ENCODE measurements around the gene ROPN1.

ROPN1 gene

DNA sequence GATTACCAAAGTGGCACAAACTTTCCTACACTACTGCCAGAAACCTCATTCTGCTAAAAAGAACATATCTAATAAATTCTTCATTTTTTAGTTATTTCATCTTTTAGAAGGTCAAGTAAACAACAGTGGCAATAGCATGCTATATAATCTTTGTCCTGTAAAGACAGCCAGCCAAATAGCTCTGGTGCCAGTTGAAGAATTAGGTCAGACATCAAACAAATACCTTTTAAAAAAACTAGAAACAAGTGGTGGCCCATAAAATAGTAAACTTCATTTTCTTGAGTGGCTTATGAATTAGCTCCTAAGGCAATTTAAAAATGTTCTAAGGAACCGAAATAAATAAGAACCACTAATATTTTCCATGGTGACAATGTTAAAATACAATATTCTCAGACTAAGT lies 50.4 kb downstream of the ROPN1 start:
- DNase-seq, result no peak

GRCh38 chr3:123941121-123941520 lies 50.8 kb downstream of the ROPN1 start:
- DNase-seq, result no peak

DNA sequence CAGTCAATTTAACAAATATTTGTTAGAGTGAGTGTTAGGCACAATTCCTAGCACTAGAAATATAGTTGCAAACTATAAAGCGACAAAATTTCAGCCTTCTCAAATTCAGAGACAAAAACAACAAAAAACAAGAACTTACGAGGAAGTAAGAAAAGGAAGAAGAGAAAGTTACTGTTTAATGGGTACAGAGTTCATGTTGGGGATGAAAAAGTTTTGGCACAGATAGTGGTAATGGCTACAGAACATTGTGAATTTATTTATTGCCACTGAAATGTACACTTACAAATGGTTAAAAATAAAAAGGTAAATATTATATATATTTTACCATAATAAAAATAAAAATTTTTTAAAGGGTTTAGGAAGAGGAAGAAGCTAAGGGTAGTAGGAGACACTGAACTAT lies 52.2 kb downstream of the ROPN1 start:
- DNase-seq, result no peak

GRCh38 chr3:123936400-123936799 lies 55.5 kb downstream of the ROPN1 start:
- no peak for DNase-seq

DNA sequence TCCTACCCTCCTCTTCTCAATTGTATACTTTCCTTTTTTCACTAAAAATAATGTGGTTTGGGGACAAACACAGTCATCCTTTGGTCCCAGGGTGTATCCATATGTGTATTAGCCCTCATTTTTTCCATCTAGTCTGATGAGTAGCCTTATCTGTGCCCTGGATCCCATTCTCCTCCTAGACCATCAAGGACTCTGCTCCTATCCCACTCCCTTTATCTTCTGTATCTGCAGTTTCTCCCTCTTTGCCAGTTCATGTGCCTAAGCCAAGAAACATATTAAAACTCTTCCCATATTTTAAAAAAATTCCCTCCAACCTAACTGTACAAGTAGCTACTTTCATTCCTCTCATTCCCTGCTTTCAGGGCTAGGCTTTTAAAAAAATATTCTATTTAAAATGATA lies 56.1 kb downstream of the ROPN1 start:
- DNase-seq, result no peak

GRCh38 chr3:123934250-123934649 lies 57.7 kb downstream of the ROPN1 start:
- DNase-seq, result no peak

DNA sequence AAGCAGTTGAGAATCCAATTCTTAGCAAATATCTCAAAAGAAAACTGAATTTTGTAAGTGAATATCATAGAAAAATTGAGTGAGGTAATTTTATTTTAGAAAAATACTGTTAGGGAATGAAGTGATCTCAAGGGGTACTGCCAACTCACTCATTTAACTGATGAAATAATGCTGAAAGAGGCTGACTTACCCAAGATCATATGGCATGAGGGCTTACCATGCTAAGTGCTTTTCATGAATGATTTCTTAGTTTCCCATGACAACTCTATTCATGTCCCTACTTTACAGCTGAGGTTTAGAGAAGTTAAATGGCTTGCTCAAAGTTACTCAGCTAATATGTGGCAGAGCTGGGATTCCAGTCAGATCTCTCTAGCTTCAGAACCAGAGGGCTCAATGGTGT lies 61.5 kb downstream of the ROPN1 start:
- no peak for DNase-seq

DNA sequence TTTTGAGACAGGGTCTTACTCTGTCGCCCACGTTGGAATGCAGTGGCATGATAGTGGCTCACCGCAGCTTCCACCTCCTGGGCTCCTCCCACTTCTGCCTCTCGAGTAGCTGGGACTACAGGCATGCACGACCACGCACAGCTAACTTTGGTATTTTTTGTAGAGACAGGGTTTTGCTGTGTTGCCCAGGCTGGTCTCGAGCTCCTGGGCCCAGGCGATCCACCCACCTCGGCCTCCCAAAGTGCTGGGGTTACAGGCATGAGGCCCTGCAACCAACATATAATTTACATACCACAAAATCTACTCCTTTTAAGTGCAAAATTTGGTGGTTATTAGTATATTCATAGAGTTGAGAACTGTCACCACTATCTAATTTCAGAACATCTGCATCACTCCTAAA lies 62.6 kb downstream of the ROPN1 start:
- no peak for DNase-seq

GRCh38 chr3:123926396-123926795 lies 65.5 kb downstream of the ROPN1 start:
- DNase-seq, result no peak

- no peak for DNase-seq
Measured at GRCh38 chr3:123920868-123921267, 71.1 kb downstream of the ROPN1 start.

GRCh38 chr3:123920383-123920782 lies 71.5 kb downstream of the ROPN1 start:
- DNase-seq, result no peak

GRCh38 chr3:123919353-123919752 lies 72.6 kb downstream of the ROPN1 start:
- DNase-seq, result no peak

Data from activated CD4-positive, alpha-beta T cell treated with anti-CD3 and anti-CD28 coated beads for 1 hour (primary cell).